ENCODE data around the gene MMP23B. TPM values are rescaled to one million over a fixed set of nuclear protein-coding genes. Genes with fewer than 3 reads are reported as not detected.

Gene MMP23B
- total RNA-seq, 1 donor from 2014 or later: 8.5 TPM

DNA sequence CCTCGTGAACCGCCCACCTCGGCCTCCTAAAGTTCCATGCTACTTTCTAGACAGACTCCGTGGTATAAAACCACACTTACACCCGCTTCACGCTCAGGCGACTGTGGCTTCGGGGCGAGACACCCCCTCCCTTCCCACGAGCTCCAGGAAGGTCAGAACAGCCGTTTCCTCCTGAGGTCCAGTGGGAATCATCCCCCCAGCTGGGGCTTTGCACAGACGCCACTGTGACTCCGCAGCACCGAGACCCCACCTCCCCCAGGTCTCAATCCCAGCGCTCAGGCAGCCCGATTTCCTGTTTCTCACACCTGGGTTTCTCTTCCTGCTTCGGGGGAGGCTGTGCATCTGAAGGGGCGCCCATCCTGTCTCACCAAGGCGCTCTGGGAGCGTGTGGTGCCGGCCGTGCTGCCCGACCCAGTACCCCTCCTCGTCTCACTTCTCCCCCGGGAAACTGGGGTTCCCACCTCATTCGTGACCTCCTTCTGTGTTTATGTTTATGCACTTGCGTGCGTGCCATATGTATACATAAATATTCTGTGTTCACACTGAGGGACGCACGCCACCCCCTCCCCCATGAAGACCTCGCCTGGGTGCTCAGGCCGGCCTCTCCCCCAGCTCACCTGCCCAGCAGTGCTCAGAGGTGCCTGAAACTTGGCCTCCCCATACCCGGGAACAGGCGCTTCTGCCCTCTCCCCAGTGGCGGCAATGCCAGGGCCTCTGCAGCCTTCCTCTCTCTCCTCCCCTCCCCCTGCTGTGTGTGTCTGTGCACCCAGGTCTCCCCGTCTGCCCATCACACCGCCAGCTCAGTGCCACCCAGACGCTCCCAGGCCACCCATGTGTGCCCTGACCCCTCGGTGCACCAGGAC is 46.0 kb downstream of the MMP23B start:
- no peaks in the 10 kb centered on the region for H3K27me3 Mint-ChIP-seq (ENCODE audit: unreplicated experiment)

DNA sequence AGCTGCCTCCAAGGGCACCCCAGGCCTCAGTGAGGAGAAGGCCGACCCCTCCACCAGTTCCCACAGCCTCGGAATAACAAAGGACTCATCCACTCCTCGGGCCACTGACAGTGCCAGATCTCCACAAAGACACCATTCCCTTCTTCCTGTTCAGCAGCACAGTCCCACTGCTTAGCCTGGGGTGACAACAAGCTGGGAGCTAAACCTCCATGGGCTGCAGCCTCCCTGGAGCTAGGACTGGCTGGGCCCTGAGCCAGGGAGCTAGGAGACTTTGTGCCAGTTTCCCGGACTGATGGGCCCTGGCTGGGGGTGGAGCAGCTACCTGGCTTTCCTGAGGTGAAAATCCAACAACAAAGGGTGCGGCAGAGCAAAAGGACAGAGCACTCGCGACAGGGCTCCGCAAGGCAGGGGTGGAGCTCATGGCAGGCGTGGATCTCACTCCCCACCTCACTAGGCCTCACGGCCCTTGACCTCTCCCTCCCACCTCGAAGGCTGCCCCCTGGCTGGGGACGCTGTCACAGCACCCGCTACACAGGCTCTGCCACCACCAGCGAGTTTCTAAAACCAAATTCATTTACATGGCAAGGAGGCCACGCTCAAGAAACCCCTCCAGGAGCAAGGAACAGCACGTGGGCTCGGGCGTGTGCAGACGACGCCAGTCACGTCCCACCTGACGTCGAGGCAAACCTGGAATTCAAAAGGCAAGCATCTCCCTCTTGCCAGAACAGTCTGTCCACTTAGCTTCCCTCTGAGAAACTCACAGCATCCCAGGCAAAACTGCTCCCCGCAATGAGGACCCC is 46.8 kb downstream of the MMP23B start:
- TF ChIP-seq, protein P1, sequence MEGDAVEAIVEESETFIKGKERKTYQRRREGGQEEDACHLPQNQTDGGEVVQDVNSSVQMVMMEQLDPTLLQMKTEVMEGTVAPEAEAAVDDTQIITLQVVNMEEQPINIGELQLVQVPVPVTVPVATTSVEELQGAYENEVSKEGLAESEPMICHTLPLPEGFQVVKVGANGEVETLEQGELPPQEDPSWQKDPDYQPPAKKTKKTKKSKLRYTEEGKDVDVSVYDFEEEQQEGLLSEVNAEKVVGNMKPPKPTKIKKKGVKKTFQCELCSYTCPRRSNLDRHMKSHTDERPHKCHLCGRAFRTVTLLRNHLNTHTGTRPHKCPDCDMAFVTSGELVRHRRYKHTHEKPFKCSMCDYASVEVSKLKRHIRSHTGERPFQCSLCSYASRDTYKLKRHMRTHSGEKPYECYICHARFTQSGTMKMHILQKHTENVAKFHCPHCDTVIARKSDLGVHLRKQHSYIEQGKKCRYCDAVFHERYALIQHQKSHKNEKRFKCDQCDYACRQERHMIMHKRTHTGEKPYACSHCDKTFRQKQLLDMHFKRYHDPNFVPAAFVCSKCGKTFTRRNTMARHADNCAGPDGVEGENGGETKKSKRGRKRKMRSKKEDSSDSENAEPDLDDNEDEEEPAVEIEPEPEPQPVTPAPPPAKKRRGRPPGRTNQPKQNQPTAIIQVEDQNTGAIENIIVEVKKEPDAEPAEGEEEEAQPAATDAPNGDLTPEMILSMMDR (IDR thresholded peaks at IDR 0.05): no peak
- Mint-ChIP-seq H3K4me3 (ENCODE audit: unreplicated experiment) (no peak overlapping the region), H3K9me3 (ENCODE audit: unreplicated experiment) (no peaks in the 10 kb centered on the region), H3K27ac (ENCODE audit: unreplicated experiment) (peak overlapping the region; percentile 50), H3K27me3 (ENCODE audit: unreplicated experiment) (no peaks in the 10 kb centered on the region), H3K36me3 (ENCODE audit: unreplicated experiment) (peaks cover 6% of the 10 kb centered on the region), H3K4me1 (ENCODE audit: unreplicated experiment) (peaks cover 13% of the 10 kb centered on the region)
- DNase-seq (ENCODE audit: extremely low spot score, unreplicated experiment): no peak

More for the DNA sequence above, 46.0 kb downstream of the MMP23B start:
- Mint-ChIP-seq H3K36me3 (ENCODE audit: unreplicated experiment) (peaks cover 7% of the 10 kb centered on the region), H3K27ac (ENCODE audit: unreplicated experiment) (peak overlapping the region; percentile 50), H3K4me1 (ENCODE audit: unreplicated experiment) (peaks cover 10% of the 10 kb centered on the region), H3K4me3 (ENCODE audit: unreplicated experiment) (no peak overlapping the region), H3K9me3 (ENCODE audit: unreplicated experiment) (no peaks in the 10 kb centered on the region)
- DNase-seq (ENCODE audit: extremely low spot score, unreplicated experiment): no peak
- TF ChIP-seq, protein P1 (IDR thresholded peaks at IDR 0.05): no peak

DNA sequence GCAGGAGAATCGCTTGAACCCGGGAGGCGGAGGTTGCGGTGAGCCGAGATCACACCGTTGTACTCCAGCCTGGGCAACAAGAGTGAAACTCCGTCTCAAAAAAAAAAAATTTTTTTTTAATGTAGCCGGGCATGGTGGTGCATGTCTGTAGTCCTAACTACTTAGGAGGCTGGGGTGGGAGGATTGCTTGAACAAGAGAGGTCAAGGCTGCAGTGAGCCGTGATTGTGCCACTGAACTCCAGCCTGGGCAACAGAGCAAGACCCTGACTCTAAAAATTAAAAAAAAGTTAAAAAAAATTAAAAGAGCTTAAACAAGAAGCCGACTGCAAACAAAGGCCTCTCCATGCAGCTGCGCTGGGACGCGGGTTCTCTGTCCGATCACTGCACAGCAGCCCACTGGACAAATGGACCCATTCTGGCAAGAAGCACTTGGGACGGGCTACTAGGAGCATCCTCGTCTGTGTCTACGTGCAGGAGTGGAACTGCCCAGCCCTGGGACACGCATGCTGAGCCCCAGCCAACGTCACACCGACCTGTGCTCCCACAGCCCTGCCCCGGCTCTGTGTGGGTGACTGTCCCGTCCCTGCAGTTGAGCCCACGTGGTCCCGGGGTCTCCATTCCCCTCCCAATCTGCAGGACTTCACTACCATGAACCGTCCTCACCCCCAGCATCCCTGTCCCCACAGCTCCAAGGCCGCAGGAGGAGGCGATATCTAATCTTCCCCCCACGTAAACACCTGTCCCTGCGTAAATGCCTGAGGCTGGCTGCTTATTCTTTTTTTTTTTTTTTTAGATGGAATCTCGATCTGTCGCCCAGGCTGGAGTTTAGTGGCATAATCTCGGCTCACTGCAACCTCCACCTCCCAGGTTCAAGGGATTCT is 48.3 kb downstream of the MMP23B start:
- peaks cover 4% of the 10 kb centered on the region for H3K36me3 Mint-ChIP-seq (ENCODE audit: unreplicated experiment)

DNA sequence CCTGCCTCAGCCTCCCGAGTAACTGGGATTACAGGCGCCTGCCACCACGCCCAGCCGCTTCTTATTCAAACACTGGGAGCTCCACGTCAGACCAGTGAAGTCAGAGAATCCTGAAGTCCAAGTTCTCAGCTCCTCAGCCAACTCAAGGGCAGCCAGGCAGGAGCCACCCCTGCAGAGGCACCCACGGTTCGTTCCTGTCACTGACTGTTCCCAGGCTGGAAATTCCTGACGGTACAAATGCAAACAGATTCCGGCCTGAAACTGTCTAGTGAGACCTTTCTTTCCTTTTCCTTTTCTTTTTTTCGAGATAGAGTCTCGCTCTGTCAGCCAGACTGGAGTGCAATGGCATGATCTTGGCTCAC is 48.9 kb downstream of the MMP23B start:
- no peak for DNase-seq (ENCODE audit: extremely low spot score, unreplicated experiment)
- peaks cover 4% of the 10 kb centered on the region for H3K36me3 Mint-ChIP-seq (ENCODE audit: unreplicated experiment)
- H3K4me1 Mint-ChIP-seq (ENCODE audit: unreplicated experiment): peaks cover 21% of the 10 kb centered on the region
- no peaks in the 10 kb centered on the region for H3K27me3 Mint-ChIP-seq (ENCODE audit: unreplicated experiment)
- no peak overlapping the region for H3K4me3 Mint-ChIP-seq (ENCODE audit: unreplicated experiment)
- TF ChIP-seq, protein P1 (IDR thresholded peaks at IDR 0.05): no peak
- no peak overlapping the region for H3K27ac Mint-ChIP-seq (ENCODE audit: unreplicated experiment)
- no peaks in the 10 kb centered on the region for H3K9me3 Mint-ChIP-seq (ENCODE audit: unreplicated experiment)

More for the DNA sequence above, 48.3 kb downstream of the MMP23B start:
- Mint-ChIP-seq H3K27me3 (ENCODE audit: unreplicated experiment) (no peaks in the 10 kb centered on the region), H3K4me1 (ENCODE audit: unreplicated experiment) (peaks cover 17% of the 10 kb centered on the region), H3K4me3 (ENCODE audit: unreplicated experiment) (no peak overlapping the region), H3K27ac (ENCODE audit: unreplicated experiment) (no peak overlapping the region), H3K9me3 (ENCODE audit: unreplicated experiment) (no peaks in the 10 kb centered on the region)
- TF ChIP-seq, protein P1 (IDR thresholded peaks at IDR 0.05): no peak
- DNase-seq (ENCODE audit: extremely low spot score, unreplicated experiment): no peak

Data from osteocyte (in vitro differentiated cells).